ENCODE measurements around the gene PCNT. TPM values are rescaled to one million over a fixed set of nuclear protein-coding genes. Genes with fewer than 3 reads are reported as not detected.
"Not testable (repeated sequence)": the region's sequence is repeated elsewhere in the genome, so short reads cannot be mapped to it uniquely, and the experiment has no call there.

PCNT gene
- total RNA-seq, 1 experiment from 2014 or later = 38.4 TPM

DNA sequence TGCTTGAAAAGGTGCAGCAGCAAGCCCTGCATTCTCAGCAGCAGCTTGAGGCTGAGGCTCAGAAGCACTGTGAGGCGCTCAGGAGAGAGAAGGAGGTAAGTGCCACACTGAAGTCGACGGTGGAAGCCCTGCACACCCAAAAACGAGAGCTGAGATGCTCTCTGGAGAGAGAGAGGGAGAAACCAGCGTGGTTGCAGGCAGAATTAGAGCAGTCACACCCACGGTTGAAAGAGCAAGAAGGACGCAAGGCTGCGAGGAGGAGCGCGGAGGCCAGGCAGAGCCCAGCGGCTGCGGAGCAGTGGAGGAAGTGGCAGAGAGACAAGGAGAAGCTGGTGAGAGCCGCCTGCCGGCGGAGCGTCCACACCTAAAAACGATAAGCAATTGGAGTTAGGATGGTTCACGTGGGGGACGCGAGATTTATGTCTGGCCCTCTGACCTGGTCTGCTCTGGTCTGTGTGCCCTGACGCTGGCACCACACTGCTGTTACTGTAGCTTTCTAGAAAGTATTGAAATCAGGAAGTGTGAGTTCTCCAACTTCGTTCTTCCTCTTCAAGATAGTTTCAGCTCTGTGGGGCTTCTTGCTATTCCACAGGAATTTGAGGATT, 108.0 kb downstream of the PCNT start:
- ChIA-PET CTCF (no interaction called here), POLR2A (no interaction called here)
- no peaks in the 10 kb centered on the region for H3K9me3 ChIP-seq
- Mint-ChIP-seq H3K9me3 (ENCODE audit: unreplicated experiment) (no peaks in the 10 kb centered on the region), H3K4me1 (ENCODE audit: low read depth, unreplicated experiment) (no peaks in the 10 kb centered on the region), H3K36me3 (ENCODE audit: insufficient read depth, unreplicated experiment) (peaks cover 66% of the 10 kb centered on the region), H3K4me3 (ENCODE audit: unreplicated experiment) (no peak overlapping the region), H3K27ac (ENCODE audit: unreplicated experiment) (peak overlapping the region; percentile 19), H3K27me3 (ENCODE audit: insufficient read depth, unreplicated experiment) (no peaks in the 10 kb centered on the region)
- no peak overlapping the region for H3K4me3 ChIP-seq (ENCODE audit: low read depth, low read length)
- DNase-seq = no peak
- BruUV-seq (replicated peaks) = no TSS peak
- TF ChIP-seq, protein P1, sequence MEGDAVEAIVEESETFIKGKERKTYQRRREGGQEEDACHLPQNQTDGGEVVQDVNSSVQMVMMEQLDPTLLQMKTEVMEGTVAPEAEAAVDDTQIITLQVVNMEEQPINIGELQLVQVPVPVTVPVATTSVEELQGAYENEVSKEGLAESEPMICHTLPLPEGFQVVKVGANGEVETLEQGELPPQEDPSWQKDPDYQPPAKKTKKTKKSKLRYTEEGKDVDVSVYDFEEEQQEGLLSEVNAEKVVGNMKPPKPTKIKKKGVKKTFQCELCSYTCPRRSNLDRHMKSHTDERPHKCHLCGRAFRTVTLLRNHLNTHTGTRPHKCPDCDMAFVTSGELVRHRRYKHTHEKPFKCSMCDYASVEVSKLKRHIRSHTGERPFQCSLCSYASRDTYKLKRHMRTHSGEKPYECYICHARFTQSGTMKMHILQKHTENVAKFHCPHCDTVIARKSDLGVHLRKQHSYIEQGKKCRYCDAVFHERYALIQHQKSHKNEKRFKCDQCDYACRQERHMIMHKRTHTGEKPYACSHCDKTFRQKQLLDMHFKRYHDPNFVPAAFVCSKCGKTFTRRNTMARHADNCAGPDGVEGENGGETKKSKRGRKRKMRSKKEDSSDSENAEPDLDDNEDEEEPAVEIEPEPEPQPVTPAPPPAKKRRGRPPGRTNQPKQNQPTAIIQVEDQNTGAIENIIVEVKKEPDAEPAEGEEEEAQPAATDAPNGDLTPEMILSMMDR (IDR thresholded peaks at IDR 0.05; ENCODE audit: insufficient read depth in 1 of 2, low read depth in 1 of 2, low read length in 1 of 2, severe bottlenecking in 1 of 2, unreplicated experiment in 1 of 2) = no peak
- no peaks in the 10 kb centered on the region for H3K27me3 ChIP-seq (replicated peaks; ENCODE audit: control insufficient read depth, insufficient read depth, low read length)
- intact Hi-C loops (cut with micrococcal nuclease; ENCODE audit: unreplicated experiment) = no loop called here
- no peaks in the 10 kb centered on the region for H3K36me3 ChIP-seq (ENCODE audit: control insufficient read depth, insufficient read depth, low read length)
- no peaks in the 10 kb centered on the region for H3K4me1 ChIP-seq

DNA sequence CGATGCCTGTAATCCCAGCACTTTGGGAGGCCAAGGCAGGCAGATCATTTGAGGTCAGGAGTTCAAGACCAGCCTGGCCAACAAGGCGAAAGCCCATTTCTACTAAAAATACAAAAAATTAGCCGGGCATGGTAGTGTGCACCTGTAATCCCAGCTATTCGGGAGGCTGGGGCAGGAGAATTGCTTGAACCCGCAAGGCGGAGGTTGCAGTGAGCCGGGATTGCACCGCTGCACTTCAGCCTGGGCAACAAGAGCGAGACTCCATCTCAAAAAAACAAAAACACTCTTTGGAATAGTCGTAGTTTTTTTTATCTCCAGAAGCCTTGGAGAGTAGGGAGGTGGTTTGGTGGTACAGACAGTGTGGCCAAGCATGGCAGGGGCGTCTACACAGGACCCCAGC, 109.2 kb downstream of the PCNT start:
- H3K27me3 Mint-ChIP-seq (ENCODE audit: insufficient read depth, unreplicated experiment) = not testable (repeated sequence)

DNA sequence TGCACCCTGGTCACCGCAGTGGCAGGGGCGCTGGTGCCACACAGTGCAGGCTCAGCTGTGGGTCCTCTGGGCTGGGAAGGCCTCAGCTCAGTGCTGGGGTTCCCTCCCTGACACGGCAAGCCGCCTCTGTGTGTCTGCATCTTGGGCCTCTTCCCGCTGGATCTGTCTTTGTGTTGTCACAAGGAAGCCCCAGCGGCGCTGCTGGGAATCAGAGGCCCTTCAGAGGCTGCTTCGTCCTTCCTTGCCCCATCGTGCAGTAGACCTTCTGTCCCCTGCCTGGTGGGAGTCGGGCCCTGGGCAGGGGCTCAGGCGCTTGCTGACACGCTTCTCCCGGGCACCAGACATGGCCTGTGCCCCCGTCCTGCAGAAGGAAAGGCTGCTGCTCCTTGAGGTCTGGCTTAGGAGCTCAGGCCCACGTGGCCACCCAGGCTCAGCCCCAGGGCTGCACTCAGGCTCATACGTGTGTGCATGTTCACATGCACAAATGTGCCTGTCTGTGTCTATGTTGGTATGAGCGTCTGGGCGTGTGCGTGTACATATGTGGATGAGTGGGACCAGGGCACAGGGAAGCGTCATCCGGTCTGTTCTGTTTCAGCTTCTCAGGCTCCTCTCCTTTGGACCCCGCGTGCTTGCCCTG, 110.5 kb downstream of the PCNT start:
- no peaks in the 10 kb centered on the region for H3K4me1 ChIP-seq
- no peak for DNase-seq
- no TSS peak for BruUV-seq (replicated peaks)
- TF ChIP-seq, protein P1 (IDR thresholded peaks at IDR 0.05; ENCODE audit: insufficient read depth in 1 of 2, low read depth in 1 of 2, low read length in 1 of 2, severe bottlenecking in 1 of 2, unreplicated experiment in 1 of 2) = no peak
- Mint-ChIP-seq H3K9me3 (ENCODE audit: unreplicated experiment) (no peaks in the 10 kb centered on the region), H3K27ac (ENCODE audit: unreplicated experiment) (no peak overlapping the region), H3K4me1 (ENCODE audit: low read depth, unreplicated experiment) (no peaks in the 10 kb centered on the region), H3K27me3 (ENCODE audit: insufficient read depth, unreplicated experiment) (no peaks in the 10 kb centered on the region), H3K4me3 (ENCODE audit: unreplicated experiment) (no peak overlapping the region), H3K36me3 (ENCODE audit: insufficient read depth, unreplicated experiment) (peaks cover 79% of the 10 kb centered on the region)
- H3K27me3 ChIP-seq (replicated peaks; ENCODE audit: control insufficient read depth, insufficient read depth, low read length) = no peaks in the 10 kb centered on the region
- ChIA-PET POLR2A (no interaction called here), CTCF (no interaction called here)
- H3K9me3 ChIP-seq = no peaks in the 10 kb centered on the region
- no peak overlapping the region for H3K4me3 ChIP-seq (ENCODE audit: low read depth, low read length)
- no peaks in the 10 kb centered on the region for H3K36me3 ChIP-seq (ENCODE audit: control insufficient read depth, insufficient read depth, low read length)
- intact Hi-C loops (cut with micrococcal nuclease; ENCODE audit: unreplicated experiment) = no loop called here

More for the DNA sequence above, 109.2 kb downstream of the PCNT start:
- H3K9me3 ChIP-seq; DNase-seq; H3K4me1 ChIP-seq; H3K4me1 Mint-ChIP-seq (ENCODE audit: low read depth, unreplicated experiment); H3K36me3 ChIP-seq (ENCODE audit: control insufficient read depth, insufficient read depth, low read length); POLR2A ChIA-PET; BruUV-seq (replicated peaks); H3K9me3 Mint-ChIP-seq (ENCODE audit: unreplicated experiment); H3K4me3 ChIP-seq (ENCODE audit: low read depth, low read length); H3K27me3 ChIP-seq (replicated peaks; ENCODE audit: control insufficient read depth, insufficient read depth, low read length); intact Hi-C loops (cut with micrococcal nuclease; ENCODE audit: unreplicated experiment); H3K27ac Mint-ChIP-seq (ENCODE audit: unreplicated experiment); CTCF ChIA-PET; H3K4me3 Mint-ChIP-seq (ENCODE audit: unreplicated experiment): not testable (repeated sequence)
- peaks cover 69% of the 10 kb centered on the region for H3K36me3 Mint-ChIP-seq (ENCODE audit: insufficient read depth, unreplicated experiment)
